GM18511 (cell line): ENCODE results near the gene DDX25.
"Not testable (repeated sequence)": the region's sequence is repeated elsewhere in the genome, so short reads cannot be mapped to it uniquely, and the experiment has no call there.

Experiments used
- ATAC-seq: cut with Tn5 transposase; IDR thresholded peaks from one replicate; pipeline ENCODE4 v1.9.1; 2021; ENCODE audit warnings: mild to moderate bottlenecking, moderate library complexity; ENCODE audit not compliant: unreplicated experiment

DDX25 gene

DNA sequence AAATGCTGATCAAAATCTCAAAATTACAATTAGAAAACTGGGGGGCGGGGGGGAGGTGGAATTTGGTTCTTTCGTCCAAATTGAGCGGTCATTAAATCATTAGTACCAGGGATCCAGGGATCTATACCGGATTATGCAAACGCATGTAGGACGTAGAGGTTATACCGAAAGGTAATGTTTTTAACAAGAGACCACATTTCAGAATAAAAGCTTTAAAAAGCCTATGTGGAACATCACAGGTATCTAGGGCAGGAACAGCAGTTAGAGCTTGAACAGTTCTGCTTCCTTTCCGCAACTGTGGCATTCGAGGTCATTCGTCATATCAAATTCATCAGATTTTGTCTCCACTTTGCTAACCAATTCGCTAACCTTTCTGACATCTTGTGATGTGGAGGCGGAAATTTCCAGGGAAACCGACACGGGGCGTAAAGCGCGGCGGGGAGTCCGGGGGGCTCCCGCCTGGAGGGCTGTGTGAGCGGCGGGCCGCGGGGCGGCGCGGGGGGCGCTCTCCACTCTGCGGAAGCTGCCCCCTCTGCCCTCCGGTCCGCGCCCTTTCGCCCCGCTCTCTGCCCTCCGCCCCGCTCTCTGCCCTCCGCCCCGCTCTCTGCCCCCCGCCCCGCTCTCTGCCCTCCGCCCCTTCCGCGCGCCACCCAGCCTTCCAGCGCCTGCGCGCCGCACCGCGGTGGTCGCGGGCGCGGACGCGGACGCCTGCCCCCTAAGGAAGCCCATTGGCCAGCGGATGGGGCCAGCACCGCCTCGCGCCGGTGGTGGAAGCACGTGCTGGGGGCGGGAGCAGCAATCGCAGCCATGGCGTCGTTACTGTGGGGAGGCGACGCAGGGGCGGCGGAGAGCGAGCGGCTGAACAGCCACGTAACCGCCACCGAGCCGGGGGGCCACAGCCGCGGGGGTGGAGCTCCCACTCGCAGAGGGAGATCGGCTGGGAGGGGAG is at the start of gene DDX25:
Gene DDX25 (plus strand): TSS at position 798 of the 949 bp plus-strand sequence. CDS start 10 bp downstream, at position 808.
- ATAC-seq: no peak

DNA sequence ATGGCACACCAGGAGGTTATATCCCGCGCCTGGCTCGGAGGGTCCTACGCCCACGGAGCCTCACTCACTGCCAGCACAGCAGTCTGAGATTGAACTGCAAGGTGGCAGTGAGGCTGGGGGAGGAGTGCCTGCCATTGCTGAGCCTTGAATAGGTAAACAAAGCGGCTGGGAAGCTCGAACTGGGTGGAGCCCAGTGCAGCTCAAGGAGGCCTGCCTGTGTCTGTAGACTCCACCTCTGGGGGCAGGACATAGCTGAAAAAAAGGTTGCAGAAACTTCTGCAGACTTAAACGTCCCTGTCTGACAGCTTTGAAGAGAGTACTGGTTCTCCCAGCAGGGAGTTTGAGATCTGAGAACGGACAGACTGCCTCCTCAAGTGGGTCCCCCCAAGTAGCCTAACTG is 46.6 kb upstream of the DDX25 start:
- not testable (repeated sequence) for ATAC-seq

DNA sequence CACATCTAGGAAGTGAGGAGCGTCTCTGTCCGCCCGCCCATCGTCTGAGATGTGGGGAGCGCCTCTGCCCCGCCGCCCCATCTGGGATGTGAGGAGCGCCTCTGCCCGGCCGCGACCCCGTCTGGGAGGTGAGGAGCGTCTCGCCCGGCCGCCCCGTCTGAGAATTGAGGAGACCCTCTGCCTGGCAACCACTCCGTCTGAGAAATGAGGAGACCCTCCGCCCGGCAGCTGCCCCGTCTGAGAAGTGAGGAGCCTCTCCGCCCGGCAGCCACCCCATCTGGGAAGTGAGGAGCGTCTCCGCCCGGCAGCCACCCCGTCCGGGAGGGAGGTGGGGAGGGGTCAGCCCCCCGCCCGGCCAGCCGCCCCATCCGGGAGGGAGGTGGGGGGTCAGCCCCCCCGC is 41.5 kb upstream of the DDX25 start:
- ATAC-seq: not testable (repeated sequence)

DNA sequence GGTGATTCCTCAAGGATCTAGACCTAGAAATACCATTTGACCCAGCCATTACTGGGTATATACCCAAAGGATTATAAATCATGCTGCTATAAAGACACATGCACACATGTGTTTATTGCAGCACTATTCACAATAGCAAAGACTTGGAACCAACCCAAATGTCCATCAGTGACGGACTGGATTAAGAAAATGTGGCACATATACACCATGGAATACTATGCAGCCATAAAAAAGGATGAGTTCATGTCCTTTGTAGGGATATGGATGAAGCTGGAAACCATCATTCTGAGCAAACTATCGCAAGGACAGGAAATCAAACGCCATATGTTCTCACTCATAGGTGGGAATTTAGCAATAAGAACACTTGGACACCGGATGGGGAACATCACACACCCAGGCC is 39.0 kb upstream of the DDX25 start:
- not testable (repeated sequence) for ATAC-seq

DNA sequence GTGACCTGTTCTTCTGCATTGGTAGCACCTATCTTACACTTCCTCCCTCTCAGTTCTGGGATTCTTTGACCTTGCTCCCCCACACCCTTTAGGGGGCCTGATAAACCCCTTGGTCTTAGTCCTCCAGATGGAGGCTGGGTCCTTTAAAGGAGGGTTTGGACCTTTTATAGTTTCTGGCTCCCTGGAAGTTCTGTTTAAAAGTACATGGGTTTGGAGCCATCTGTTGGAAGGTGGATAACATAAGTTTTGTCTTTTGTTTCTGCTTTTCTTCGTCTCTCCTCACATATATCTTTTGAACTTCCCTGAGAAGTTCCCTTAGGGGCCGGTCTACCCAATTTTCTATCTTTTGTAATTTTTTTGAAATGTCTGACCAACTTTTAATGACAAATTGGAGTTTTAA is 34.8 kb upstream of the DDX25 start:
- no peak for ATAC-seq

DNA sequence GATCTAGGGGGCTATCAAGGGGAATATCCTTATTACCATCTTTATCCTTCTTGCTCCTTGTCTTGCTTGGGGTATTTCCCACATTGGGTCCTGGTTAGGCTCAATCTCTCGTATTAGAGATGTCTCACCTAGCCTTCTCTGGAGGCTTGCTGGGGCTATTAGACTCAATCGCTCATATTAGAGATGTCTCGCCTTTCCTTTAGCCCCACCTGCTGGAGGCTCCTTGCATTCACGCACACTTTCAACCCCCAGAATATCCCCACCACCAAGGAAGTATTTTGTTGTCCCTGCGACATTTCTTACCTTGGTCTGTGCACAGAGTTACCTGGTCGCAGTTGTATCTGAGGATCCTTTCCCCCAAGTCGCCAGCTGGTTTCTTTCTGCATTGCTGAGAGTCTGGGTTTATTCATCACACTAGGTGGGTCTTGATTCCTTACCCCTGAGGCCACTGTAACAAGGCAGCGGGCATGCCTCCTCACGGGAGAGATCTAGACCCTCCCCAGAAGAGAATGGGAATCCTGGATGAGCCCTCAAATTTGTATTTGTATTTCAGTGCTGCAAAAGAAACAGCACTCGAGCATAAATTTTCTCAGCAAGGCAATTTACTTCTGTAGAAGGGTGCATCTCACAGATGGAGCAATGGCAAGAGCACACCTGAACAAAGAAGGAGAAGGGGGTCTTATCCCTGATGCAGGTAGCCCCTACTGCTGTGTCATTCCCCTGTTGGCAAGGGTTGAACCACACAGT is 32.7 kb upstream of the DDX25 start:
- no peak for ATAC-seq

DNA sequence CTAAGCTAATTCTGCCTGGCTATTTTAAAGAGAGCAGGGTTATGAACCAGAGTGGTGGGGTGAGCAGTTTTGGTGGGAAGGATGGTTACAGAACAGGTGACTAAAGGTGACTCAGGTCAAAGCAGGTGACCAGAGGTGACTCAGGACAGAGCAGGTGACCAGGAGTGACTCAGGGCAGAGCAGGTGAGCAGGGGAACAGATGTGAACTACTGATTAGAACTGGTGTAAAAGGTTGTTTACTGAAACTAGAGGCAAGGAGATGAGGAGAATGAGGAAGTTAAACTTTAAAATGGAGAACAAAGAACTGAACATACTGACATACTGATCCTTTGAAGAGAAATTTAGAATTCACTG is 32.2 kb upstream of the DDX25 start:
- ATAC-seq: no peak

DNA sequence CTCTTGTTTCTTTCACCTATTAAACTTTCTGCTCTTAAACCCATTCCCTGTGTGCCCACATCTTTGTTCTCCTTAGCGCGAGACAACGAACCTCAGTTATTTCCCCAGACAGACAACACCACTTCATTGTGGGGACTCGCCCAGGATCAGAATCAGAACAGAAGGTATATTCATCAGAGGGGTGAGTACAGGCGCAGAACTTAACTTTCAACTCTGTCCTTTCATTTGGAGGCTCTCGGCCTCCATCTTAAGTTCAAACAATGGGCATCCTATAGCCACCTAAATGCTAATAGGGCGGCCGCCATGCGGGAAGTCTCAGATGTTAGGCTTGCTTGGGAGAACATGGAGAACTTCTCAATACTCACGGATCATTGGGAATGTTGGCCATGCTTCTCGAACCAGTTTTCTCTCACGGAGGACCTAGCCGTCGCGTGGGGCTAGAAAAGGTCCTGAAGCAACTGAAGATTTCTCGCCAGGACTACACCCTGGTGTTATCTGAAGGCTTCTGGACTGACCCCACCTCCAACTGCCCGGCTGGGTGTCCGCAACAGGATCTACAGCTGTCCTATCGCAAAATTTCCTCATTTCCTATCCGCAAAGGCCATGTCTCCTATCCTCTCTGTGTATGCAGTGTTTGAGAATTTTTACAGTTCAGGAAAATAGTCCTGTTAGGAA is 30.3 kb upstream of the DDX25 start:
- ATAC-seq: no peak

DNA sequence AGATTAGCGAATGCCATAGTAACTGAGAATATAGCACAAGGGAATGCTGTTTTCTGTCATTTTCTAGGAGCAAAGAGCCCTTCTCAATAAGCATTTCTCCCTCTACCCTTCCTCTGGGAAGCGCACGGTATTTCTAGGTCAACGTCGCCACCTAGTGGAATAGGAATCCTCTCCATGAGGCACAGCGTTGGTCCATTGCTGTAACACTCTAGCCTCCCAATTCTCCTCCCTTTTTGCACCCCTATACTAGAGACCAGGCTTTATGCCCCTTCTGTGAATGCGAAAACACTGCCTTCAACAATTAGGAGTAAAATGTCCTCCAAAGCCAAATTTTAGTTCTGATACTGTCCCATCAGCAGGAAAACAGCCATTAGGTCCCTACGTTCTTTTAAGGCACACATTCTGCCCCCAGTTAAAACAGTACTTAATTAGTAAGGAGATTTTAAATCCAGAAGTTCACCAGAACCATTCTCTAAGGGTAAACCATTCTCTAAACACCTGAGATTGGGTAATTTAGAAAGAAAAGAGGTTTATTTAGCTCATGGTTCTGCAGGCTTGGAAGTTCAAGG is 29.7 kb upstream of the DDX25 start:
- ATAC-seq: peak; percentile 75

DNA sequence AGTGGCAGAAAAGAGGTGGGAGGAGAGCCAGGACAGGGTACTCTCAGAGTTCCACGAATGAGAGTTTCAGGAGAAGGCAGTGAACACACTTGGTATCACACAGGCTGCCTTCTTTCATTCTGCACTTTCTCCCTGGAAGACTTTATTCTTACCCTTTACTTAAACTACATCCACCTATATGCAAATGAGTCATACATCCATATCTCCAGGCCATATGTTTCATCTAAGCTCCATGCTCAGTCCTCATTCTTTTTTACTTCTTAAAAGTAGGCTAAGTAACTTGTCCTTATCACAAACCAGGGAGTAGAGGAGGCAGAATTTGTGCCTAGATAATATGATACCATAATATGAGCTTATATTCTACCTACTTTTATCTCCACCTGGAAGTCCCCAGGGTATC is 23.0 kb upstream of the DDX25 start:
- no peak for ATAC-seq

DNA sequence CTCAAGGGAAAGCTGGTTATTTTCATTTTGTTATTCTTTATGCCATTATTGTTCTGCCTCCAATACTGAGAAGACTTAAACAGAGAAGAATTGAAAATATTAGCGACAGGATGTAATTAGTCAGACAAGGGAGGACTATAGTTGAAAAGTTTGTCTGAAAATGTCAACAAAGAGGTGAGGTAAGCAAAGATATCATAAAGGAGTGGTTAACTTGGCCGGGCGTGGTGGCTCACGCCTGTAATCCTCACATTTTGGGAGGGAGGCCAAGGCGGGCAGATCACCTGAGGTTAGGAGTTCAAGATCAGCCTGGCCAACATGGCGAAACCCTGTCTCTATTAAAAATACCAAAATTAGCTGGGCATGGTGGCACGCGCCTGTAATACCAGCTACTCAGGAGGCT is 20.9 kb upstream of the DDX25 start:
- no peak for ATAC-seq

DNA sequence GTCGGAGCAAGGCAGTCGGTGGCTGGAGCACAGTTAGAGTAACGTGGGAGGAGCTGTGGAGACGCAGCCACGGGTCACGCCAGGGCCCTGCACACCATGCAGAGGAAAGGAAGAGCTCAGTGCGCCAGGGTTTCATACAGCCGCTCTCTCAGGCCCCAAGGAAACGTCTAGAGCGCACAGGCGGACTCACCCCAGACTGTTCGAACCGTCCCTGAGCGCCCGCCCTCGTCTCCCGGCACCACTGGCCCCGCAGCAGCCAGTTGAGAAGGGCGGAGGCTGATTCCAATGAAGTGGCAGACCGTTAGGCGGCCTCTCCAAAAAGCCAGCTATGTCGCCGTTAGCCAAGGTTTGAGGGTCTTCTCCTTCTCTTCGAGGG is 17.3 kb upstream of the DDX25 start:
- ATAC-seq: peak; percentile 1

DNA sequence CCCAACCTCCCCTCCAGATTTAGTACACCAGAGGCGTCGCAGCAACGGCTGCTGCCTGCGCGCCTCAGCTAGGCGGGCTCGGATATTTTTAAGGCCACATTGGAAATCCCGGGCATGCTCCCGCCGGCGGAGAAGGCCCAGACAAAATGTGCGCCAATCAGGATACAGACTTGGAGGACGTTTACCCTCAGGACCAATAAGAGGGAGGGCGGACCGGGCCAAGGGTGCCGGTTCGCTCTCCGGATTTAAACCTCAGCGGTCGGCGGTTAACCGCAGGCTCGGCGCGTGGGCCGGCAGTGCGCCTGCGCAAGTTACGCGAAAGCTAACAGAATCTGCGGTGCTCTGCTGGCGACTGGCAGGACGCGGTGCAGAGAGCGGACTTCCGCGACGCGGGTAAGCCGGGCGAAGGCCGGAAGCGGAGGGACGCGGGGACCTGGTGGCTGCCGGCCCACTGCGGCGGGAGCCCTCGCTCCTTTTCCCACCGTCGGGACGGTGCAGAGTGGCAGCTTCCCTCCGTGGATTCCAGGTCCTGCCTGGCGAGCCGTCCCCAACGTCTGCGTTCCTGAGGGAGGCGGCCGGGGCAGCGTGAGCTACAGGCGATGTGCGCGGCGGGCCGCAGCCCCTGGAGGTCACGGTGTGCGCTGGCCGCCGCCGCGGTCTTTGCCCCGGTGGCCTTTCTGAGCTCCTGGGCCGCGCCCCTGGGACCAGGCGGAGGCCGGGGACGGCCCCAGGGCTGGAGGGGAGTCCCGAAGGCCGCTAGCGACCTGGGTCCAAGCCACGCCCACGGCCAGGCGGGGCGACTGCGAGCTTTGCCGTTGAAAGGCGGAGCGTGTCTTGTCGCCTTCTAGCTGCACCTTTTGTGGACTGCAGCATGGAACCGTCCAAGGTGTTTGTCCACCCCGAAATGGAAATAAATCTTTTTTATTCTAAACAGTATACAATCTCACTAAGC is 16.7 kb upstream of the DDX25 start, which contains the start of gene HYLS1:
Gene HYLS1 (plus strand): TSS at position 296 of the 952 bp plus-strand sequence. CDS start 11,701 bp downstream, outside the sequence.
- peak; percentile 93 for ATAC-seq

DNA sequence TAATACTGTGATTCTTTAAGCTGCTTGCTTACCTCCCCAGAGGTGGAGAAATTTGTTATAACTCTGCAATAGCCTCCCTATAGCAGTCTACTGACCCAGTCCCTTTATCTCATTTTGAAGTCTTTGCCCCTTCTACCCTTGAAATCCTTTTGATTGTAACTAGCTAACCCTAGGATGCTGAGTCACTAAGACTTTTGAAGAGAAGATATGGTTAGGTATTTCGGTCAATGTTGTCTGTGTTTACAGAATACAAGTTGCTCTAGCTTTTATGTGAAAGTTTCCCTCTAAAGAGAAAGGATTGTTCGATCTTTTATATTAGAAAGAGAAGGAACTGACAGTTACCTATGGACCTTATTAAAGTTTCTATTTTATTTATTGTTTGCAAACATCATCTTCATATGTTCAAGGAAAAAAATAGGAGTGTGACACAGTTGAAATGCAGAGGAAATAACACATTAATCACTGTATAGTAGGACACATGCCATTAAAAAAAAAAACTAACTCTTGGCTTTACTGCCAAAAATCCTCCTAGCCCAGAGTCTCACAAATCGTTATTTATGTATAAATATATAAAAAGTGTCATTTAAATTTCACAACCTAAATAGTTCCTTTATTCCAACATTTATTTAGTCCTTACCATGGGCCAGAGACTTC is 13.7 kb upstream of the DDX25 start:
- ATAC-seq: no peak

DNA sequence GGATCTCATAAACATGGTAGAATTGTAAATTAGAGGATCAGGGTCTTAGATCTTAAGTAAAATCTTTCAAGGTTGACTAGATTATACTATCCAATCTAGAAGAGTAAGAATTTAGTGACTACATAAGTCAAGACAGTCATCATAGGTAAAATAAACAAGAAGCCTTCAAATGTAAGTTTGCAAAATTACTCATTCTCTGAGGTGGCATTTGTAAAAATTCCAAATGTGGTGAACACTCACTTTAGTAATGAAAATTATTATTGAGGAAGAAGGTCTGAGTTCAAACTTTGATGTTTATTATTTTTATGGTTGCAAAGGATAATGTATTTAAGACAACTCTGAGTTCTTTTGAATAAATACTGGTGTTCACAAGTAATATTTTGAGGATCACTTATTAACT is 12.2 kb upstream of the DDX25 start:
- no peak for ATAC-seq

DNA sequence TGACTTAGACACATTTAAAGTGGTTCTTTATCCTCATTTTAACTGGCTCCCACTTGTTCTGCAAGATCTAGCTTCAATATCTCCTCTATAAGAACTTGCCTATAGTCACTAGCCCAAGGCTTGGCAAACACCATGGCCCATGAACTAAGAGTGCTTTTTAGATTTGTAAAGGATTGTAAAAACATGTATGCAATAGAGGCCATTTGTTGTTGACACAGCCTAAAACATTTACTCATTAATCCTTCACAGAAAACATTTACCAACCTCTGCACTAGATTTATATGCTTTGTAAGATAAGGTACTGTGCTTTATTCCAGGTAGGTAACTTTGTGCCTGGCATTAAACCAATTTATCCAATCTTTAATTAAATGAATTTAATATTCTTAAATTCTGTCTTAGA is 11.3 kb upstream of the DDX25 start:
- no peak for ATAC-seq

DNA sequence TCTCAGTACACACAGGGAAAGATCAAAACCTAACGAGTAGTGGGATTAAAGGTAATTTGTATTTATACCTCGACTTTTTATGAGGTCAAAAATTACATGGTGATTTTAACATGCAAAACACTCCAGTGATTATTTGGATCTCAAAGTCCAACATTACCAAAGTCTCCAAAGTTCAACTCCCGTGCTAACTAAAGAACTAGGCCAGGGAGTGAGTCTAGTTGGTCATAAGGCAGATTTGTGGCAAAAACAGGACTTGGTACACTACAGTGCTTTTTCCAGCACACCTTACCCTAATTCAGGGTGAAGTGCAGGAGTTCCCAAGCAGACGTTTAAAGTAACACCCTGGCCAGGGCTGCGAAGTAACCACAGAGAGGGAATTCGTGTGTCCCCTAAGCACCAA is 2.4 kb upstream of the DDX25 start:
- ATAC-seq: no peak

DNA sequence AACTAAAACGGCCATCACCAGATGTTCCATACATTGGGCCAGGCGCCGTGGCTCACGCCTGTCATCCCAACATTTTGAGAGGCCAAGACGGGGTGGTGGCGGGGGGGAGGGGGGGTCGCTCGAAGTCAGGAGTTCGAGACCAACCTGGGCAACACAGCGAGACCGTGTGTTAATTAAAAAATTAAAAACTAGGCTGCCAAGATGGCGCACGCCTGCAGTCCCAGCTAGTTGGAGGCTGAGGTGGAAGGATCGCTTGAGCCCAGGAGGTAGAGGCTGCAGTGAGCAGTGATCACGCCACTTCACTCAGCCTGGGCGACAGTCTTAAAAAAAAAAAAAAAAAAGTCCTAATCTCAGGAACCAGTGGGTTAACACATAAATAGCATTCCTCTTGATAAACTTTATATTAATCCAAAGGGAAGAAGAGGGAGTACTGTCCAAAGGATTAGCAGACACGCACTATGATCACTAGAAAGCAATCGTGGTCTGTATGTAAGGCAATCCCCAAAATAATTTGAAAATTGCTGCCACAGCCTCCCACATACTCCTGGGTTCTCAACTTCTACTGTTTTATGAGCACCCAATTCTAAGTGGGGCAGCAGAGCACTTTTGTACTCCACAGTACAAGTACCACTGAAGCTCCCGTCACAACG is 1.9 kb upstream of the DDX25 start:
- no peak for ATAC-seq
